AG10803 (cell line): Measurements from ENCODE around the gene TSTD2.

Experiments
- DNase-seq: peaks from one replicate; pipeline ENCODE4 v3.0.0; 2010; ENCODE audit warnings: low read depth
- H3K4me3 ChIP-seq: 2 replicates; pipeline ENCODE4 v1.5.1; 2011; ENCODE audit warnings: mild to moderate bottlenecking, low read length, control low read depth
- TF ChIP-seq, protein P1 (sequence below): conservative IDR thresholded peaks from 2 replicates; pipeline ENCODE4 v1.5.1; 2011; ENCODE audit warnings: mild to moderate bottlenecking, low read length, control low read depth, inconsistent platforms

Gene TSTD2

DNA sequence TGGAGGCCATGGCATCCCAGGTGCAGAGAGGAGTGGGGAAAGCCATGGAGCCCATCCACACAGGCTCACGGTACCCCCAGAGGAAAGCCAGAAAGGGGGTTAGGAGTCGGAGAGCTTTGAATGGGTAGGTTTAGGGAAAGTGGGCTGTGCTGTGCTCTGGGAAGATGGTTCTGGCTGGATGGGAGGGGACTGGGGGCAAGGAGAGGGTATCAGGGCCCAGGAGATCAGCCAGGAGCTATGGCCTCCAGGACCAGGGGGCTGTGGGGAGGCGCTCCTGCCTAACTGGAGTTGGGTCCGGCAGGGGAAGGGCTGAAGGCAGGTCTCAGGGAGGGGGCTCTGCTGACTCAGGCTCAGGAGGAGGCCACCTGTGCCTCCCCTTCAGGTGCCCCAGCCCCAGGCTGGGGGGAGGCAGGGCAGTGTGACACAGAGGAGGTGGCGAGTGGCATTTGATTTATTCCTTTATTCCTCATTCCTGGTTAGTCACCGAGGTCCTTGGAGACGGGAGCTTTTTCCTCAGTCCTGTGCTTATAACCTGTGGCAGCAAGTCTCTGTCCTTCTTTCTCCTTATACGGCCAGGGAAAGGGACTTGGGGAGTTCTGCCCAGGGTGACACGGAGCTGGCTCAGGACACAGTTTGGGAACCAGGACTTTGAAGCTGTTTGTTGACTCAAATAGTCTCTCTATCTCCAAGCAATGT is 60.8 kb downstream of the TSTD2 start:
- DNase-seq, result no peak
- TF ChIP-seq, protein P1, sequence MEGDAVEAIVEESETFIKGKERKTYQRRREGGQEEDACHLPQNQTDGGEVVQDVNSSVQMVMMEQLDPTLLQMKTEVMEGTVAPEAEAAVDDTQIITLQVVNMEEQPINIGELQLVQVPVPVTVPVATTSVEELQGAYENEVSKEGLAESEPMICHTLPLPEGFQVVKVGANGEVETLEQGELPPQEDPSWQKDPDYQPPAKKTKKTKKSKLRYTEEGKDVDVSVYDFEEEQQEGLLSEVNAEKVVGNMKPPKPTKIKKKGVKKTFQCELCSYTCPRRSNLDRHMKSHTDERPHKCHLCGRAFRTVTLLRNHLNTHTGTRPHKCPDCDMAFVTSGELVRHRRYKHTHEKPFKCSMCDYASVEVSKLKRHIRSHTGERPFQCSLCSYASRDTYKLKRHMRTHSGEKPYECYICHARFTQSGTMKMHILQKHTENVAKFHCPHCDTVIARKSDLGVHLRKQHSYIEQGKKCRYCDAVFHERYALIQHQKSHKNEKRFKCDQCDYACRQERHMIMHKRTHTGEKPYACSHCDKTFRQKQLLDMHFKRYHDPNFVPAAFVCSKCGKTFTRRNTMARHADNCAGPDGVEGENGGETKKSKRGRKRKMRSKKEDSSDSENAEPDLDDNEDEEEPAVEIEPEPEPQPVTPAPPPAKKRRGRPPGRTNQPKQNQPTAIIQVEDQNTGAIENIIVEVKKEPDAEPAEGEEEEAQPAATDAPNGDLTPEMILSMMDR, result no peak
- no peak overlapping the region for H3K4me3 ChIP-seq

DNA sequence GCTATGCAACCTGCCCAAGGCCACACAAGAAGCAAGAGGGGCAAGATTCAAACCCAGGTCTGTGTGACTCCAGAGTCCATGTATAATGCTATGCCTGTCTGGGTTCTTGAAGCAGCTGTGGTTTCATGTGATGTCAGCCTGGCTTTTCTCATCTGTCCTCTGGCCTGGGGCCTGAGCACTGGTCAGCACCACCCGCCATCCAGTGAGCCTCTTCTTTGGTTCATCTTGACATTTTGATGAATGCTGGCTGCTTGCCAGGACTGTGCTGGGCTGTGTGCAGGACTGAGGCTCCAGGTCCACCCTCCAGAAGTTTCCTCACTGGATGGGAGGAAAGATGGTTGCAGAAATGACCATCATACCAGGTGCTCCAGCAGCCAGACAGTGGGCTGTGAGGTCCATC is 61.5 kb downstream of the TSTD2 start:
- no peak for DNase-seq
- TF ChIP-seq, protein P1, result no peak
- no peak overlapping the region for H3K4me3 ChIP-seq

DNA sequence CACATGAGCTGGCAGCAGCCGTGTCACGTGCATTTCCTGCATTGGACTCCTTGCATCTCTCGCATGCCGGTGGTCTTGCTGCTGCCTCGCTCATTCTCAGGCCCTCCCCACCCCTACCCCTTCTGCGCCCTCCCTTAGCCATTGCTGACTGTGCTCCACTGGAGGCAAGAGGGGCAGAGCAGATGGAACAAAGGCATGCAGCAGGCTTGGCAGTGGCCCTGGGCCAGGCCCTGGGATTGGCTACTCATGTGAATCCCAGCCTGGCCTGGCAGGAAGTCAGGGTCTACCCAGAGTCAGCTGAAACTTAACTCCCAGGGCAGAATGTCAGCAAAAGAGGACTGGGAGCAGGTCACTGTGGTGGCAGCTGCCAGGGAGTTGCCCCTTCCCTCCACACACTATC is 62.3 kb downstream of the TSTD2 start:
- TF ChIP-seq, protein P1, result no peak
- no peak overlapping the region for H3K4me3 ChIP-seq
- DNase-seq, result peak; percentile 3

DNA sequence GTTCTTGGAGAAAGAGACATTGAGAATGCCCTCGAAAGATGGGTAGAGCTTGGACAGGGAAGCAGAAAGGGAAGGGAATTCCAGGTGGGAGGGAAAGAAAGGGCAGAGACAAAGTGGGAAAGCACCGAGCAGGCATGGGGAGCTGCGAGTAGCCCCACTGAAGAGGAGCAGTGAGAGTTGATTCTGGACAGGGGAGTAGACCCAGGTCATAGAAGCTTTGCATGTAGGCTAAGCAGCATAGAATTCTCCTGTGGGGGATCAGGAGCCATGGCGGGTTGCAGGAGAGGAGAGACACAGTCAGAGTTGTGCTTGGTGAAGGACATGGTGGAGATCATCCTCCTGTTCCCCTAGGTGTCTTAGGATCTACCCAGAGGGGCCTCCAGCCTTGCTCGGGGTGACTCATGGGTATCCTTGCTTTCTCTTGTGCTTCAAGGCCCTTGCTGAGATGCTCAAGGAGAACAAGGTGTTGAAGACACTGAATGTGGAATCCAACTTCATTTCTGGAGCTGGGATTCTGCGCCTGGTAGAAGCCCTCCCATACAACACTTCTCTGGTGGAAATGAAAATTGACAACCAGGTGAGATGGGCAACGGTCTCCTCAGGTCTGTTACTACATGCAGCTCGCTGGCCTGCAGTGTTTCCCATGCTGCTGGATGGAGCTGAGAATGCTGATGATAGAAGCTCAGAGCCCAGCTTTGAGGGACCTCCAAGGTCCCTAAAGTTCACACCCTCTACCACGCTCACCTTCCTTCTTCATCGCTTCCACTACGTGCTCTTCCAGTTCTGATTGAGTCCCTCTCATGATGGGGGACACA is 64.5 kb downstream of the TSTD2 start:
- H3K4me3 ChIP-seq, result no peak overlapping the region
- DNase-seq, result no peak
- TF ChIP-seq, protein P1, result no peak

DNA sequence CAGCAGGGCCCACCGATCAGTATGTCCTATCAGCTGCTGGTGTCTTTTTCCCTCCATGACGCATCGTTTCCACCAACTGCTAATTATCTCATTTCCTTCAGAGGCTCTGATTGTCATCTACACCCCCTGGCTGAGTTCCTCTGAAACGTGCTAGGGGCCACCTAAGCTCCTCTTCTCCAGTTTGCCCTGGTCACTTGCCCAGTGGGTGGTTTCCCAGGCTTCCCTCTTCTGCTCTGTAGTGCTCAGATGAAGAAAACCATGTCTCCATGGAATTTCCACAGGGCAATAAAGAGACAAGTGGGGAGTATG is 65.3 kb downstream of the TSTD2 start:
- TF ChIP-seq, protein P1, result no peak
- no peak for DNase-seq
- no peak overlapping the region for H3K4me3 ChIP-seq

DNA sequence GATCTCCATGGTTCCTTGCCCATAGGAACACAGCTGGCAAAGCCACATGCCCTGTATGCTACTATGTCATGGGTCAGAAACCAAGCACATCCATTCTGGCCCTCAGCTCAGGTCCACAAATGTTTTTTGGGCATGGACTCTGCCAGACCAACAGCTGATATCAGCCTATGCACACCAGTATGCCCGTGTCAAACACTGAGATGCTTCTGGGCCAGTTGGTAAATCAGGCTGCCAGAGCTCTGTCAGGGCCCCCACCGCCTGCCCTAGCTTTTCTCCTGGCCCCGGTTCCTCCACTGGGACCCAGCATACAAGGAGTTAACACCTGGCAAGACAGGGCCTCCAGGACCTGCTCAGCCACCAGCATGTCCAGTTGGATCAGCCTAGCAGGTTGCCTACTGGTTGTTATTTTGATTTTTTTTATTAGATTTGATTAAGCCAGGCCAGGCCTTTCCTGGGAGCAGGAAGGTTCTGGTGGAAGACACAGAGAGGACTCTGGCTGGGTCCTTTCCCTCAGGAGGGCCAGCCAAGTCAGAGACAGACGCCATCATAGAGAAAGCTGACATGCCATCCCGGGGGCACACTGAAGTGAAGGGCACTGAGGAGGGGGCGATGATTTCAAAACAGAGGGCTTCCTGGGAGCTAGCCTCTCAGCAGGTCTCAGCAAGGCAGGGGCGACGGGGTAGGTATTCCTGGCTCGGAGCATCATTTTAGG is 65.8 kb downstream of the TSTD2 start:
- H3K4me3 ChIP-seq, result no peak overlapping the region
- TF ChIP-seq, protein P1, result no peak
- DNase-seq, result no peak

DNA sequence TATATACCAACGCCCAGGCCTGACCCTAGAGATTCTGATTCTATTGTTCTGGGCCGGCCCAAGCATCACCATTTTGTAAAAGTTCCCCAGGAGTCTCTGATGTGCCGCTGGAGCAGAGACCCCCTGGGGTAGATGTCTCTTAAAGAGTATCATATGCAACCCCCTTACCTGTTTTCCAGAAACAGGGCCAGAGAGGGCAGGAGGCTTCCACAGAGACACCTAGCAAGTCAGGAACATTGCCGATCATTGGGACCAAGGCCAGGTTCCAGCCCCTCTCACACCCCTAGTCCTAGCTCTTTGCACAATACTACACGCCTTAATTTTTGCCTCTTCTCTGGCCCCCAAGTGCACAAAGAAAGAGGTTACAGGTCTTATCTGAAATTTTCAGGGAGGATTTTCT is 67.9 kb downstream of the TSTD2 start:
- no peak overlapping the region for H3K4me3 ChIP-seq
- DNase-seq, result no peak
- TF ChIP-seq, protein P1, result no peak
